SK-N-SH (cell line): ENCODE data around the gene STK32C. TPM values are rescaled to one million over a fixed set of nuclear protein-coding genes. Genes with fewer than 3 reads are reported as not detected.

ENCODE experiments used
- CTCF ChIA-PET: fragments of 300-600, 350-600 bp; formaldehyde crosslinking; extraction: SDS; loops from one replicate; lab custom pipeline; 2021; lab: Yijun Ruan, JAX
- POLR2A ChIA-PET: fragments of 350-600 bp; sonication (Branson Sonifier 250); formaldehyde crosslinking; extraction: SDS; loops from one replicate; lab custom pipeline; 2020; ENCODE audit warnings: antibody characterized with exemption, inconsistent platforms; lab: Yijun Ruan, JAX
- DNase-seq: peaks from one replicate; pipeline ENCODE4 v3.0.0; 2012
- H2AFZ ChIP-seq: fragments of 200-600 bp; sonication (generic); 2 replicates; pipeline ENCODE4 v1.8.1; 2016; ENCODE audit warnings: antibody characterized with exemption, mild to moderate bottlenecking, low read depth
- H3F3A ChIP-seq: fragments of 200-600 bp; sonication (generic); replicated peaks from 2 replicates; pipeline ENCODE3; 2016; ENCODE audit warnings: antibody characterized with exemption, mild to moderate bottlenecking; ENCODE audit not compliant: insufficient read depth
- H3K27ac ChIP-seq, 2 experiments: fragments of 200-500 bp in 1 of 2; fragments of 200-600 bp in 1 of 2; sonication (Bioruptor generic) in 1 of 2; sonication (generic), shearing (Covaris generic) in 1 of 2; 2 replicates each; pipeline versions ENCODE4 v1.5.1 to v1.6.1; 2014 to 2016; ENCODE audit warnings: low read depth in 2 of 2, inconsistent platforms in 1 of 2, low read length in 1 of 2, mild to moderate bottlenecking in 1 of 2, mixed read lengths in 1 of 2
- H3K27me3 ChIP-seq: fragments of 200-600 bp; sonication (generic), shearing (Covaris generic); 2 replicates; pipeline ENCODE4 v1.6.1; 2016; ENCODE audit warnings: mixed run types; ENCODE audit not compliant: insufficient read depth
- H3K36me3 ChIP-seq, 2 experiments: fragments of 200-500 bp in 1 of 2; fragments of 200-600 bp in 1 of 2; sonication (Bioruptor generic) in 1 of 2; sonication (generic) in 1 of 2; replicated peaks in 1 of 2; 2 replicates each; pipeline versions ENCODE3 to v1.5.1; 2014 to 2016; ENCODE audit warnings: low read length in 1 of 2, mild to moderate bottlenecking in 1 of 2; ENCODE audit not compliant: insufficient read depth in 2 of 2, control insufficient read depth in 1 of 2
- H3K4me1 ChIP-seq, 2 experiments: fragments of 200-500 bp in 1 of 2; fragments of 200-600 bp in 1 of 2; sonication (Bioruptor generic) in 1 of 2; sonication (generic), shearing (Covaris generic) in 1 of 2; 2 replicates each; pipeline versions ENCODE4 v1.5.1 to v1.6.1; 2014 to 2016; ENCODE audit warnings: low read depth in 1 of 2, low read length in 1 of 2, mixed run types in 1 of 2; ENCODE audit not compliant: insufficient read depth in 2 of 2, control insufficient read depth in 1 of 2
- H3K4me2 ChIP-seq: fragments of 200-600 bp; sonication (generic), shearing (Covaris generic); 2 replicates; pipeline ENCODE4 v1.6.1; 2017; ENCODE audit warnings: mixed run types
- H3K4me3 ChIP-seq, 2 experiments: fragments of 200-500 bp in 1 of 2; fragments of 200-600 bp in 1 of 2; sonication (Bioruptor generic) in 1 of 2; sonication (generic), shearing (Covaris generic) in 1 of 2; 2 replicates each; pipeline versions ENCODE4 v1.5.1 to v1.8.1; 2014 to 2016; ENCODE audit warnings: low read depth in 2 of 2, inconsistent platforms in 1 of 2, low read length in 1 of 2, mild to moderate bottlenecking in 1 of 2, mixed read lengths in 1 of 2, moderate library complexity in 1 of 2
- H3K79me2 ChIP-seq: fragments of 200-600 bp; sonication (generic); 2 replicates; pipeline ENCODE4 v1.8.1; 2017; ENCODE audit warnings: mild to moderate bottlenecking; ENCODE audit not compliant: insufficient read depth
- H3K9ac ChIP-seq: fragments of 200-600 bp; sonication (generic); 2 replicates; pipeline ENCODE4 v1.6.1; 2017; ENCODE audit warnings: mixed run types
- H3K9me2 ChIP-seq: fragments of 200-600 bp; sonication (generic); 2 replicates; pipeline ENCODE4 v1.6.1; 2017; ENCODE audit warnings: mixed run types
- H3K9me3 ChIP-seq: fragments of 200-600 bp; sonication (generic); 2 replicates; pipeline ENCODE4 v1.6.1; 2017; ENCODE audit warnings: mixed run types, mild to moderate bottlenecking, moderate library complexity
- H4K20me1 ChIP-seq: fragments of 200-600 bp; sonication (generic); 2 replicates; pipeline ENCODE4 v1.6.1; 2017; ENCODE audit warnings: mild to moderate bottlenecking, mixed run types; ENCODE audit not compliant: insufficient read depth
- CTCF ChIP-seq: fragments of 200-600 bp; sonication (generic); IDR thresholded peaks from 2 replicates; pipeline ENCODE4 v1.6.1; 2017; ENCODE audit warnings: antibody characterized with exemption, mild to moderate bottlenecking, moderate library complexity
- ELF1 ChIP-seq: IDR thresholded peaks from 2 replicates; pipeline ENCODE4 v1.4.0; 2012
- FOSL2 ChIP-seq: IDR thresholded peaks from 2 replicates; pipeline ENCODE4 v1.4.0; 2012; ENCODE audit warnings: low read depth, mild to moderate bottlenecking, moderate library complexity, borderline replicate concordance
- FOXJ3 ChIP-seq: sonication (generic); formaldehyde crosslinking; IDR thresholded peaks from 2 replicates; pipeline ENCODE4 v1.5.1; 2020; ENCODE audit warnings: mild to moderate bottlenecking, missing genetic modification reagents
- FOXM1 ChIP-seq: IDR thresholded peaks from 2 replicates; pipeline ENCODE4 v1.4.0; 2012; ENCODE audit warnings: low read depth, mild to moderate bottlenecking
- GATA2 ChIP-seq: sonication (generic); formaldehyde crosslinking; IDR thresholded peaks from 2 replicates; pipeline ENCODE4 v1.5.0; 2020; ENCODE audit warnings: mild to moderate bottlenecking, missing genetic modification reagents
- IRF3 ChIP-seq: fragments of 150-350 bp; IDR thresholded peaks from 2 replicates; pipeline ENCODE4 v1.6.1; 2016; ENCODE audit warnings: mild to moderate bottlenecking, low read depth, low read length
- JUND ChIP-seq: IDR thresholded peaks from 2 replicates; pipeline ENCODE4 v1.4.0; 2012
- MEF2A ChIP-seq: IDR thresholded peaks from 2 replicates; pipeline ENCODE4 v1.4.0; 2012; ENCODE audit warnings: low read depth, borderline replicate concordance
- MXI1 ChIP-seq: IDR thresholded peaks from 2 replicates; pipeline ENCODE4 v1.6.1; 2012; ENCODE audit warnings: mild to moderate bottlenecking, low read depth, low read length, improper control_type of control experiment
- NFIC ChIP-seq: IDR thresholded peaks from 2 replicates; pipeline ENCODE4 v1.4.0; 2012; ENCODE audit warnings: borderline replicate concordance
- NRF1 ChIP-seq: IDR thresholded peaks from 2 replicates; pipeline ENCODE4 v1.6.1; 2012; ENCODE audit warnings: low read depth, mild to moderate bottlenecking, low read length
- PBX3 ChIP-seq: IDR thresholded peaks from 2 replicates; pipeline ENCODE4; 2012
- RAD21 ChIP-seq: IDR thresholded peaks from 2 replicates; pipeline ENCODE4 v1.6.1; 2012; ENCODE audit warnings: mild to moderate bottlenecking, low read length
- RCOR1 ChIP-seq: fragments of 150-350 bp; IDR thresholded peaks from 2 replicates; pipeline ENCODE4 v1.6.1; 2017; ENCODE audit warnings: antibody characterized with exemption, low read length
- RFX5 ChIP-seq: IDR thresholded peaks from 2 replicates; pipeline ENCODE4 v1.6.1; 2012; ENCODE audit warnings: mild to moderate bottlenecking, improper control_type of control experiment, low read length
- TEAD4 ChIP-seq: IDR thresholded peaks from 2 replicates; pipeline ENCODE4 v1.4.0; 2012; ENCODE audit warnings: mild to moderate bottlenecking, borderline replicate concordance; ENCODE audit not compliant: insufficient read depth
- USF1 ChIP-seq: IDR thresholded peaks from 2 replicates; pipeline ENCODE4 v1.4.0; 2012; ENCODE audit warnings: low read depth, borderline replicate concordance
- YY1 ChIP-seq: IDR thresholded peaks from 2 replicates; pipeline ENCODE4 v1.4.0; 2012; ENCODE audit warnings: low read depth, mild to moderate bottlenecking
- WGBS: methylation state at CpG from one replicate; pipeline ENCODE4 v1.1.6; 2017; ENCODE audit warnings: low lambda C conversion rate; 5-methylcytosine and 5-hydroxymethylcytosine counted together
- polyA plus RNA-seq, 3 experiments: library from polyadenylated mRNA; depleted of rRNA; stranded (reverse); fragments of >200 nt; gene quantifications; 2 replicates each; pipeline ENCODE4 v1.2.3, GENCODE V29; 2012

The STK32C gene
- polyA plus RNA-seq, 1 of the 3 experiments (the other 2 are of a cell fraction), result 27.8 TPM

GRCh38 chr10:132275426-132276178 lies 32.1 kb downstream of the STK32C start:
- no peak overlapping the region for H3K4me3 ChIP-seq
- H3K27me3 ChIP-seq, result no peaks in the 10 kb centered on the region
- no peak for TF ChIP-seq NFIC
- no peak for TF ChIP-seq FOSL2
- no peak for TF ChIP-seq YY1
- no peak for TF ChIP-seq NRF1
- TF ChIP-seq FOXJ3, result no peak
- TF ChIP-seq CTCF, result no peak
- TF ChIP-seq GATA2 (CRISPR knock-in tag), result no peak
- TF ChIP-seq PBX3, result no peak
- no peak for TF ChIP-seq ELF1
- no peak for TF ChIP-seq JUND
- no peak for TF ChIP-seq FOXM1
- TF ChIP-seq RFX5, result no peak
- TF ChIP-seq MEF2A, result no peak
- TF ChIP-seq IRF3, result no peak
- no peak for TF ChIP-seq RAD21
- no peak for TF ChIP-seq RCOR1
- TF ChIP-seq TEAD4, result no peak
- TF ChIP-seq MXI1, result no peak
- TF ChIP-seq USF1, result no peak
- TF ChIP-seq, all 33 proteins: peak for 0
- Histone ChIP-seq H3F3A (no peaks in the 10 kb centered on the region), H3K36me3 (no peaks in the 10 kb centered on the region), H4K20me1 (no peaks in the 10 kb centered on the region), H3K4me2 (no peak overlapping the region), H3K9me2 (no peaks in the 10 kb centered on the region), H3K9me3 (no peaks in the 10 kb centered on the region), H3K4me1 (peaks cover 0 to 10% of the 10 kb centered on the region in 2 experiments; a peak in 1 of 4 replicates), H3K27ac (no peak overlapping the region), H2AFZ (no peak overlapping the region), H3K9ac (no peak overlapping the region), H3K79me2 (no peaks in the 10 kb centered on the region)
- WGBS, result 78% methylated on average over 21 of the region's 26 CpGs
- CTCF ChIA-PET, result no interaction called here
- POLR2A ChIA-PET, result no interaction called here
- no peak for DNase-seq
